MM.1S (cell line): Measurements from ENCODE around the gene FIGN.

ENCODE experiments used
- DNase-seq: peaks from one replicate; pipeline ENCODE4 v3.0.0-alpha.2; 2015
- H2AFZ ChIP-seq: fragments of 300-600 bp; sonication (generic); 2 replicates; pipeline ENCODE4 v1.6.0; 2016; ENCODE audit warnings: antibody characterized with exemption, low read length
- H3F3A ChIP-seq: fragments of 300-600 bp; sonication (generic); 2 replicates; pipeline ENCODE4 v1.6.1; 2016; ENCODE audit warnings: mild to moderate bottlenecking, antibody characterized with exemption, low read length, moderate library complexity, mixed read lengths; ENCODE audit not compliant: insufficient read depth
- H3K27ac ChIP-seq: fragments of 300-600 bp; sonication (generic); 2 replicates; pipeline ENCODE4 v1.5.1; 2016; ENCODE audit warnings: mild to moderate bottlenecking, low read length
- H3K27me3 ChIP-seq: fragments of 300-600 bp; sonication (generic); replicated peaks from 2 replicates; pipeline ENCODE4 v1.6.0; 2016; ENCODE audit warnings: low read length; ENCODE audit not compliant: insufficient read depth
- H3K36me3 ChIP-seq: fragments of 300-600 bp; sonication (generic); replicated peaks from 2 replicates; pipeline ENCODE4 v1.6.1; 2016; ENCODE audit warnings: mild to moderate bottlenecking, low read length, mixed read lengths; ENCODE audit not compliant: insufficient read depth
- H3K4me1 ChIP-seq: fragments of 300-600 bp; sonication (generic); 2 replicates; pipeline ENCODE4 v1.6.1; 2016; ENCODE audit warnings: low read length, mixed read lengths
- H3K4me2 ChIP-seq: fragments of 300-600 bp; sonication (generic); 2 replicates; pipeline ENCODE4 v1.6.0; 2016; ENCODE audit warnings: low read depth, low read length
- H3K4me3 ChIP-seq: fragments of 300-600 bp; sonication (generic); 2 replicates; pipeline ENCODE4 v1.5.1; 2016; ENCODE audit warnings: low read length, mixed read lengths
- H3K79me2 ChIP-seq: fragments of 300-600 bp; sonication (generic); 2 replicates; pipeline ENCODE4 v1.6.1; 2016; ENCODE audit warnings: mixed run types, low read length, mixed read lengths
- H3K9ac ChIP-seq: fragments of 300-600 bp; sonication (generic); 2 replicates; pipeline ENCODE4 v1.6.1; 2016; ENCODE audit warnings: low read length, mixed read lengths
- H3K9me2 ChIP-seq: fragments of 300-600 bp; sonication (generic); replicated peaks from 2 replicates; pipeline ENCODE4 v1.6.1; 2016; ENCODE audit warnings: mild to moderate bottlenecking, low read length, mixed read lengths; ENCODE audit not compliant: insufficient read depth
- H3K9me3 ChIP-seq: fragments of 300-600 bp; sonication (generic); replicated peaks from 2 replicates; pipeline ENCODE4 v1.6.1; 2016; ENCODE audit warnings: mild to moderate bottlenecking, low read length, mixed read lengths; ENCODE audit not compliant: insufficient read depth
- H4K20me1 ChIP-seq: fragments of 300-600 bp; sonication (generic); 2 replicates; pipeline ENCODE4 v1.6.1; 2016; ENCODE audit warnings: mild to moderate bottlenecking, low read length, moderate library complexity, mixed read lengths; ENCODE audit not compliant: insufficient read depth
- EZH2 ChIP-seq: fragments of 300-600 bp; sonication (generic); optimal IDR thresholded peaks from 2 replicates; pipeline ENCODE3; 2017; ENCODE audit warnings: low read depth, mild to moderate bottlenecking, antibody characterized with exemption, low read length, mixed read lengths
- EZH2phosphoT487 ChIP-seq: fragments of 300-600 bp; sonication (generic); IDR thresholded peaks from 2 replicates; pipeline ENCODE4 v1.6.1; 2018; ENCODE audit warnings: antibody characterized with exemption, low read length
- TF ChIP-seq, protein P1 (sequence below): fragments of 300-600 bp; sonication (generic); IDR thresholded peaks from 2 replicates; pipeline ENCODE4 v1.5.1; 2016; ENCODE audit warnings: antibody characterized with exemption, low read length, mixed read lengths

Gene FIGN

DNA sequence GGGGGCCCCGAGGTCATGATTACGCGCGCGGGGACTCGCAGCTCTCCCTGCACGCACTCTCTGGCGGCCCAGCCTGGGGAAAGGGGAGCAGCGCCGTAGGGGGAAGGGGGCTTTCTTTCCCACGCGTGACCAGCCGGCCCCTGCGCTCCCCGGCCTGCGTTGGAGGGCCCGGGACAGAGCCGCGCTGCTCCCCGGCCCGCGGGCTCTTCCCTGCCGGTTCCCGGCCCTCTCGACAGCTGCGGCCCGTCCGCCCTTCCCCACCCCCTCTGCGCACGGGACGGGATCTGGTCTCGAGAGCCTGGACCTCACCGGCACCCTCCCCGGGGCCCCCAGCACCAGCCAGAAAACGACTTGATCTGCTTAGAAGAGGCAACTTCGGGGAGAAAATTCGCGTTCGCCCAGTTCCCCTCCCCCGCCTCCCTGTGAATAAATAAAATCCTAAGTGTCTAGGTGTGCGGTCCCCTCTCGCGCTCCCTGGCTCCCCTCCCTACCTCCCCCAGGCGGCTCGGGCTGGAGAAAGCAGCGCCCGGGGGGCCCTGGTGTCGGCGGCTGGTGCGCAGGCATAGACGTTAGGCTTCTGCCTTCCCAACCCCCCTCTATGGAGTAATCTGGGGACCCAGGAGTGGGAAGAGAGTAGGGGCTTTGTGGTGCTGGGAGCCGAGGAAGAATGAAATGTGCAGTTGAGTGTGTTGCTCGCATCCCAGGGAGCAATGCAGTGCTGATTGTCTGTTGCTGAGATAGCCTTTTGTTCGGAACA is 803 bp upstream of the FIGN start:
- H3K27me3 ChIP-seq, result no peaks in the 10 kb centered on the region
- no peaks in the 10 kb centered on the region for H4K20me1 ChIP-seq
- DNase-seq, result peak; percentile 32
- H2AFZ ChIP-seq, result peak overlapping the region; percentile 91
- TF ChIP-seq EZH2phosphoT487, result no peak
- TF ChIP-seq, protein P1, sequence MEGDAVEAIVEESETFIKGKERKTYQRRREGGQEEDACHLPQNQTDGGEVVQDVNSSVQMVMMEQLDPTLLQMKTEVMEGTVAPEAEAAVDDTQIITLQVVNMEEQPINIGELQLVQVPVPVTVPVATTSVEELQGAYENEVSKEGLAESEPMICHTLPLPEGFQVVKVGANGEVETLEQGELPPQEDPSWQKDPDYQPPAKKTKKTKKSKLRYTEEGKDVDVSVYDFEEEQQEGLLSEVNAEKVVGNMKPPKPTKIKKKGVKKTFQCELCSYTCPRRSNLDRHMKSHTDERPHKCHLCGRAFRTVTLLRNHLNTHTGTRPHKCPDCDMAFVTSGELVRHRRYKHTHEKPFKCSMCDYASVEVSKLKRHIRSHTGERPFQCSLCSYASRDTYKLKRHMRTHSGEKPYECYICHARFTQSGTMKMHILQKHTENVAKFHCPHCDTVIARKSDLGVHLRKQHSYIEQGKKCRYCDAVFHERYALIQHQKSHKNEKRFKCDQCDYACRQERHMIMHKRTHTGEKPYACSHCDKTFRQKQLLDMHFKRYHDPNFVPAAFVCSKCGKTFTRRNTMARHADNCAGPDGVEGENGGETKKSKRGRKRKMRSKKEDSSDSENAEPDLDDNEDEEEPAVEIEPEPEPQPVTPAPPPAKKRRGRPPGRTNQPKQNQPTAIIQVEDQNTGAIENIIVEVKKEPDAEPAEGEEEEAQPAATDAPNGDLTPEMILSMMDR, result peak; percentile 23; the same call in 1 of the 2 replicates
- H3K9me2 ChIP-seq, result no peaks in the 10 kb centered on the region
- peaks cover 12% of the 10 kb centered on the region; the same call in 1 of the 2 replicates for H3K4me1 ChIP-seq
- H3K4me2 ChIP-seq, result peak overlapping the region; percentile 78
- no peaks in the 10 kb centered on the region for H3K9me3 ChIP-seq
- H3K27ac ChIP-seq, result no peak overlapping the region
- H3K36me3 ChIP-seq, result no peaks in the 10 kb centered on the region
- H3K4me3 ChIP-seq, result peak overlapping the region; percentile 84
- peak overlapping the region; percentile 47; the same call in 1 of the 2 replicates for H3K9ac ChIP-seq
- no peaks in the 10 kb centered on the region for H3F3A ChIP-seq
- peaks cover 4% of the 10 kb centered on the region; the same call in 1 of the 2 replicates for H3K79me2 ChIP-seq

DNA sequence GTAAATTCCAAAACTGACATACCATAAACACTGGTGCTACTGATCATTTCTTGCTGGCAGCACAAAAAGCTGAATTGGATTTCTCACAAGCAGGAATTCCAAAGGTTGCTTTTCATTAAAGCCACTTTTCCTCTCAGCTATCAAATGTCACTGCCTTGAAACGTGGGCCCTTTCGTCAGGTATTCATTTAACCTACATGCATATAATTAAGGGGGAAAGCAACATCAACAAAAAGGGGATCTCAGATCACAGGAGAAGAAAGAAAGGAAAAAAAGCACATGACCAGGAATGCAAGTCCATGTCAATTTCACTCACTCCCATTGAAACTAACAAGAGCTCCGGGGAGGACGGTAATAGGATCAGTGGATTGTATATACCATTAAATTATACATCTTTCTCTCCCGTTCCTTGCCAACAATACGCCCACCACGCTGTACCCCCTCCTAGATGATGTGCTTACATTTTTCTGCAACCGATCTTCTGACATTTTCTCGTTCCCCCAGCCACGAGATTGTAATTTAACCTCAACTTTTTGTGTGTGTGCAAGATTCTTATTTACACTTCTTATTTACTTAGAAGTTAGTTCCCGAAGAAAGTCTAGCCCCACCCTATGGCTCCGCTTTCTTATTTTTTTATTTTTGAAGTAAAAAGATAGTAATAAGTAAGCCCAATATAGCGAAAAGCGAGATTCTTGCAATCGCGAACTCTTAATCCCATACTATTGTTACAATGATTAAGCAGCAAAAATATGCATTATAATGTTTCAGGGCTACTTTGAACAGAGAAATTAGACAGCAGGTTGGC is 725 bp downstream of the FIGN start:
- DNase-seq, result peak; percentile 32
- Histone ChIP-seq H3K9ac (peak overlapping the region; percentile 67; the same call in 1 of the 2 replicates), H3K4me2 (peak overlapping the region; percentile 67), H3K9me2 (no peaks in the 10 kb centered on the region), H4K20me1 (no peaks in the 10 kb centered on the region), H3K4me1 (peaks cover 12% of the 10 kb centered on the region; the same call in 1 of the 2 replicates), H3K79me2 (peaks cover 4% of the 10 kb centered on the region; the same call in 1 of the 2 replicates), H2AFZ (peak overlapping the region; percentile 95), H3K9me3 (no peaks in the 10 kb centered on the region), H3F3A (no peaks in the 10 kb centered on the region), H3K27ac (no peak overlapping the region), H3K36me3 (no peaks in the 10 kb centered on the region), H3K4me3 (peak overlapping the region; percentile 84), H3K27me3 (no peaks in the 10 kb centered on the region)
- TF ChIP-seq EZH2phosphoT487, result no peak
- no peak for TF ChIP-seq EZH2
- TF ChIP-seq, protein P1, result no peak

DNA sequence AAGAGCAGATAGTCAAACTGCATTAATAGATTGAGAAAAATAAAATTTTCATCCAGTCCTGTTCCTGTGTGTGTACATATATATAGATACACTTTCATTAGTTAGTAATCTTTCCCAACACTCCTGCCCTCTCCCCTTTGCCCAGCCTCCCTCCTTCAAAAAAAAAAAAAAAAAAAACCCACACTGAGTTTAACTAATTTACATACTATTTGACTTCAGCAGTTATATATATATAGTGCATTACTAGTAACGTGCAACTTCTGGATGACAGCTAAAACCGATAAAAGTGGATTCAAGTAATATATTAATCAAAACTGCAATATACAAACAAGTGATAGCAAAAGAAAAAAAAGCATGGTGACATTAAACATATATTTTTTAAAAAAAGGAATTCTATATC is 1.4 kb downstream of the FIGN start:
- no peaks in the 10 kb centered on the region for H3K36me3 ChIP-seq
- H4K20me1 ChIP-seq, result no peaks in the 10 kb centered on the region
- TF ChIP-seq EZH2phosphoT487, result no peak
- TF ChIP-seq EZH2, result no peak
- TF ChIP-seq, protein P1, result no peak
- H3K27me3 ChIP-seq, result no peaks in the 10 kb centered on the region
- H3K27ac ChIP-seq, result no peak overlapping the region
- H2AFZ ChIP-seq, result no peak overlapping the region
- H3K9ac ChIP-seq, result no peak overlapping the region
- peak overlapping the region; percentile 84; the same call in 1 of the 2 replicates for H3K4me3 ChIP-seq
- DNase-seq, result no peak
- H3K4me2 ChIP-seq, result peak overlapping the region; percentile 67; the same call in 1 of the 2 replicates
- H3K79me2 ChIP-seq, result peaks cover 4% of the 10 kb centered on the region; the same call in 1 of the 2 replicates
- no peaks in the 10 kb centered on the region for H3F3A ChIP-seq
- H3K9me2 ChIP-seq, result no peaks in the 10 kb centered on the region
- no peaks in the 10 kb centered on the region for H3K9me3 ChIP-seq
- peaks cover 12% of the 10 kb centered on the region; the same call in 1 of the 2 replicates for H3K4me1 ChIP-seq
